Lower leg skin (tissue), 3 donors: ENCODE results near the gene CCDC92.

Experiments used
- POLR2A ChIP-seq, 2 donors: fragments of 450-650 bp; IDR thresholded peaks; one replicate each; pipeline ENCODE4 v1.6.1; 2016 to 2017; ENCODE audit warnings: antibody characterized with exemption in 2 of 2, mild to moderate bottlenecking in 1 of 2, moderate library complexity in 1 of 2
- TF ChIP-seq, protein P1 (sequence below), 3 donors: fragments of 450-650 bp; IDR thresholded peaks; one replicate each; pipeline ENCODE4 v1.5.1; 2016; ENCODE audit warnings: antibody characterized with exemption in 3 of 3, mild to moderate bottlenecking in 3 of 3, moderate library complexity in 2 of 3

DNA sequence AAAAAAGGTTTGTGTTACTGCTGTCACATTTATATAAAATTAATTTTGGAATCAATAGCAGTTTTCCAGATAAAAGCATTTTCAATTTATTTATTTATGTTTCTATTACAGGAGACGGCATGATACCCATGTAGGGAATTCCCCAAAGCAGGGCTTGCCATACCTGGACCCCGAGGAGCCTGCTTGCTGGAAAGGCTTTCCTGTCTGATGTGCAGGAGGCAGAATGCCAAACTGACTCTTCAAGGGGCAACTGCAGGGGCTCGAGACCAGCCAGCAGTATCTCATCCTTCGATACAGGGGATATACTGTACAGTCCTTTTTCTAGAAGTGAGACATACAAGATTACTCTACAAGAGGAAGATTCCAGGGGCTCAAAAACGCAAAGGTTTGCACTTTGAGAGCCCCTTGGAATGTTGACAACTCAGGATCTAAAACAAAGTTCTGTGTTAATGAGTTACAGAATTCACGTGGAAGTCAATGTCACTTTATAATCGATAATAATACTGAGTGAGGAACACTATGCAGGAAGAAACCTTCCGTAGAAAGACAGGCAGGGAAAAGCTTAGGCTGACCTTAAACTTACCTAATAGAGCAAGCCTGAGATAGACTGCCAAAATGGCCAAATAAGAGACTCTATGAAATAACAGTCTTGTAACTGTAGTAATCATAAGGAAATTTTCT is 38.9 kb upstream of the CCDC92 start:
- no peak for TF ChIP-seq POLR2A (IDR thresholded peaks at IDR 0.05)
- TF ChIP-seq, protein P1, sequence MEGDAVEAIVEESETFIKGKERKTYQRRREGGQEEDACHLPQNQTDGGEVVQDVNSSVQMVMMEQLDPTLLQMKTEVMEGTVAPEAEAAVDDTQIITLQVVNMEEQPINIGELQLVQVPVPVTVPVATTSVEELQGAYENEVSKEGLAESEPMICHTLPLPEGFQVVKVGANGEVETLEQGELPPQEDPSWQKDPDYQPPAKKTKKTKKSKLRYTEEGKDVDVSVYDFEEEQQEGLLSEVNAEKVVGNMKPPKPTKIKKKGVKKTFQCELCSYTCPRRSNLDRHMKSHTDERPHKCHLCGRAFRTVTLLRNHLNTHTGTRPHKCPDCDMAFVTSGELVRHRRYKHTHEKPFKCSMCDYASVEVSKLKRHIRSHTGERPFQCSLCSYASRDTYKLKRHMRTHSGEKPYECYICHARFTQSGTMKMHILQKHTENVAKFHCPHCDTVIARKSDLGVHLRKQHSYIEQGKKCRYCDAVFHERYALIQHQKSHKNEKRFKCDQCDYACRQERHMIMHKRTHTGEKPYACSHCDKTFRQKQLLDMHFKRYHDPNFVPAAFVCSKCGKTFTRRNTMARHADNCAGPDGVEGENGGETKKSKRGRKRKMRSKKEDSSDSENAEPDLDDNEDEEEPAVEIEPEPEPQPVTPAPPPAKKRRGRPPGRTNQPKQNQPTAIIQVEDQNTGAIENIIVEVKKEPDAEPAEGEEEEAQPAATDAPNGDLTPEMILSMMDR (IDR thresholded peaks at IDR 0.05): no peak
